Measurements from ENCODE around the gene LILRB3. TPM values are rescaled to one million over a fixed set of nuclear protein-coding genes. Genes with fewer than 3 reads are reported as not detected.

LILRB3 gene
- total and polyA plus RNA-seq, 2 experiments from 2014 or later, result not detected

- Mint-ChIP-seq H3K27me3 (ENCODE audit: insufficient read depth, low read depth, poor library complexity) (peaks cover 12% of the 10 kb centered on the region), H3K4me3 (no peak overlapping the region), H3K36me3 (ENCODE audit: low read depth) (peaks cover 38% of the 10 kb centered on the region), H3K9me3 (no peaks in the 10 kb centered on the region; the same call in 2 of the 3 replicates), H3K4me1 (peaks cover 22% of the 10 kb centered on the region), H3K27ac (no peak overlapping the region)
- Histone ChIP-seq H4K20me1 (replicated peaks; ENCODE audit: insufficient read depth) (peaks cover 17% of the 10 kb centered on the region), H2AFZ (no peak overlapping the region), H3K27me3 (ENCODE audit: insufficient read depth) (no peaks in the 10 kb centered on the region), H3K36me3 (ENCODE audit: insufficient read depth) (no peaks in the 10 kb centered on the region; the same call in 1 of the 2 replicates), H3K4me3 (no peak overlapping the region), H3K4me1 (ENCODE audit: insufficient read depth) (no peaks in the 10 kb centered on the region; the same call in 1 of the 2 replicates), H3K79me2 (replicated peaks; ENCODE audit: insufficient read depth) (peaks cover 21% of the 10 kb centered on the region), H3K9me2 (ENCODE audit: insufficient read depth) (no peaks in the 10 kb centered on the region), H3K4me2 (no peak overlapping the region), H3K27ac (ENCODE audit: low read depth) (no peak overlapping the region), H3F3A (replicated peaks; ENCODE audit: low read depth) (peaks cover 7% of the 10 kb centered on the region)
- DNase-seq (ENCODE audit: low spot score) (no peak), ATAC-seq (no peak)
- TF ChIP-seq EZH2phosphoT487 (IDR thresholded peaks at IDR 0.05; ENCODE audit: unreplicated experiment), result no peak
- TF ChIP-seq ZNF331 (CRISPR knock-in tag; IDR thresholded peaks at IDR 0.05; ENCODE audit: low read depth), result no peak
- TF ChIP-seq REST (IDR thresholded peaks at IDR 0.05; ENCODE audit: unreplicated experiment), result no peak
- no peak for TF ChIP-seq ZNF114 (CRISPR knock-in tag; IDR thresholded peaks at IDR 0.05)
- no peak for TF ChIP-seq CREB1 (CRISPR knock-in tag; IDR thresholded peaks at IDR 0.05; ENCODE audit: low read depth)
- TF ChIP-seq, protein P1, sequence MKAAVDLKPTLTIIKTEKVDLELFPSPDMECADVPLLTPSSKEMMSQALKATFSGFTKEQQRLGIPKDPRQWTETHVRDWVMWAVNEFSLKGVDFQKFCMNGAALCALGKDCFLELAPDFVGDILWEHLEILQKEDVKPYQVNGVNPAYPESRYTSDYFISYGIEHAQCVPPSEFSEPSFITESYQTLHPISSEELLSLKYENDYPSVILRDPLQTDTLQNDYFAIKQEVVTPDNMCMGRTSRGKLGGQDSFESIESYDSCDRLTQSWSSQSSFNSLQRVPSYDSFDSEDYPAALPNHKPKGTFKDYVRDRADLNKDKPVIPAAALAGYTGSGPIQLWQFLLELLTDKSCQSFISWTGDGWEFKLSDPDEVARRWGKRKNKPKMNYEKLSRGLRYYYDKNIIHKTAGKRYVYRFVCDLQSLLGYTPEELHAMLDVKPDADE (IDR thresholded peaks at IDR 0.05), result no peak
- TF ChIP-seq NANOG (IDR thresholded peaks at IDR 0.05; ENCODE audit: borderline replicate concordance), result no peak
- TF ChIP-seq CTCF (conservative IDR thresholded peaks at IDR 0.05; ENCODE audit: low read depth in 2 of 2), result no peak
- TF ChIP-seq POLR2AphosphoS5 (IDR thresholded peaks at IDR 0.05; ENCODE audit: low read depth), result no peak
- TF ChIP-seq JUNB (IDR thresholded peaks at IDR 0.05; ENCODE audit: unreplicated experiment), result no peak
- TF ChIP-seq STAT1 (IDR thresholded peaks at IDR 0.05; ENCODE audit: unreplicated experiment), result no peak
- TF ChIP-seq EZH2 (IDR thresholded peaks at IDR 0.05; ENCODE audit: low read depth, unreplicated experiment), result no peak
- TF ChIP-seq, protein P2, sequence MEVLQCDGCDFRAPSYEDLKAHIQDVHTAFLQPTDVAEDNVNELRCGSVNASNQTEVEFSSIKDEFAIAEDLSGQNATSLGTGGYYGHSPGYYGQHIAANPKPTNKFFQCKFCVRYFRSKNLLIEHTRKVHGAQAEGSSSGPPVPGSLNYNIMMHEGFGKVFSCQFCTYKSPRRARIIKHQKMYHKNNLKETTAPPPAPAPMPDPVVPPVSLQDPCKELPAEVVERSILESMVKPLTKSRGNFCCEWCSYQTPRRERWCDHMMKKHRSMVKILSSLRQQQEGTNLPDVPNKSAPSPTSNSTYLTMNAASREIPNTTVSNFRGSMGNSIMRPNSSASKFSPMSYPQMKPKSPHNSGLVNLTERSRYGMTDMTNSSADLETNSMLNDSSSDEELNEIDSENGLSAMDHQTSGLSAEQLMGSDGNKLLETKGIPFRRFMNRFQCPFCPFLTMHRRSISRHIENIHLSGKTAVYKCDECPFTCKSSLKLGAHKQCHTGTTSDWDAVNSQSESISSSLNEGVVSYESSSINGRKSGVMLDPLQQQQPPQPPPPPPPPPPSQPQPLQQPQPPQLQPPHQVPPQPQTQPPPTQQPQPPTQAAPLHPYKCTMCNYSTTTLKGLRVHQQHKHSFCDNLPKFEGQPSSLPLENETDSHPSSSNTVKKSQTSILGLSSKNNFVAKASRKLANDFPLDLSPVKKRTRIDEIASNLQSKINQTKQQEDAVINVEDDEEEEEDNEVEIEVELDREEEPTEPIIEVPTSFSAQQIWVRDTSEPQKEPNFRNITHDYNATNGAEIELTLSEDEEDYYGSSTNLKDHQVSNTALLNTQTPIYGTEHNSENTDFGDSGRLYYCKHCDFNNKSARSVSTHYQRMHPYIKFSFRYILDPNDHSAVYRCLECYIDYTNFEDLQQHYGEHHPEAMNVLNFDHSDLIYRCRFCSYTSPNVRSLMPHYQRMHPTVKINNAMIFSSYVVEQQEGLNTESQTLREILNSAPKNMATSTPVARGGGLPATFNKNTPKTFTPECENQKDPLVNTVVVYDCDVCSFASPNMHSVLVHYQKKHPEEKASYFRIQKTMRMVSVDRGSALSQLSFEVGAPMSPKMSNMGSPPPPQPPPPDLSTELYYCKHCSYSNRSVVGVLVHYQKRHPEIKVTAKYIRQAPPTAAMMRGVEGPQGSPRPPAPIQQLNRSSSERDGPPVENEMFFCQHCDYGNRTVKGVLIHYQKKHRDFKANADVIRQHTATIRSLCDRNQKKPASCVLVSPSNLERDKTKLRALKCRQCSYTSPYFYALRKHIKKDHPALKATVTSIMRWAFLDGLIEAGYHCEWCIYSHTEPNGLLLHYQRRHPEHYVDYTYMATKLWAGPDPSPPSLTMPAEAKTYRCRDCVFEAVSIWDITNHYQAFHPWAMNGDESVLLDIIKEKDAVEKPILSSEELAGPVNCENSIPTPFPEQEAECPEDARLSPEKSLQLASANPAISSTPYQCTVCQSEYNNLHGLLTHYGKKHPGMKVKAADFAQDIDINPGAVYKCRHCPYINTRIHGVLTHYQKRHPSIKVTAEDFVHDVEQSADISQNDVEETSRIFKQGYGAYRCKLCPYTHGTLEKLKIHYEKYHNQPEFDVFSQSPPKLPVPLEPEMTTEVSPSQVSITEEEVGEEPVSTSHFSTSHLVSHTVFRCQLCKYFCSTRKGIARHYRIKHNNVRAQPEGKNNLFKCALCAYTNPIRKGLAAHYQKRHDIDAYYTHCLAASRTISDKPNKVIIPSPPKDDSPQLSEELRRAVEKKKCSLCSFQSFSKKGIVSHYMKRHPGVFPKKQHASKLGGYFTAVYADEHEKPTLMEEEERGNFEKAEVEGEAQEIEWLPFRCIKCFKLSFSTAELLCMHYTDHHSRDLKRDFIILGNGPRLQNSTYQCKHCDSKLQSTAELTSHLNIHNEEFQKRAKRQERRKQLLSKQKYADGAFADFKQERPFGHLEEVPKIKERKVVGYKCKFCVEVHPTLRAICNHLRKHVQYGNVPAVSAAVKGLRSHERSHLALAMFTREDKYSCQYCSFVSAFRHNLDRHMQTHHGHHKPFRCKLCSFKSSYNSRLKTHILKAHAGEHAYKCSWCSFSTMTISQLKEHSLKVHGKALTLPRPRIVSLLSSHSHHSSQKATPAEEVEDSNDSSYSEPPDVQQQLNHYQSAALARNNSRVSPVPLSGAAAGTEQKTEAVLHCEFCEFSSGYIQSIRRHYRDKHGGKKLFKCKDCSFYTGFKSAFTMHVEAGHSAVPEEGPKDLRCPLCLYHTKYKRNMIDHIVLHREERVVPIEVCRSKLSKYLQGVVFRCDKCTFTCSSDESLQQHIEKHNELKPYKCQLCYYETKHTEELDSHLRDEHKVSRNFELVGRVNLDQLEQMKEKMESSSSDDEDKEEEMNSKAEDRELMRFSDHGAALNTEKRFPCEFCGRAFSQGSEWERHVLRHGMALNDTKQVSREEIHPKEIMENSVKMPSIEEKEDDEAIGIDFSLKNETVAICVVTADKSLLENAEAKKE (CRISPR knock-in tag; IDR thresholded peaks at IDR 0.05), result no peak
These were observed 39.4 kb downstream of the LILRB3 start for GRCh38 chr19:54183431-54183830.

All from GM23338 (cell line).